ENCODE measurements around the gene ADAMTSL1. TPM values are rescaled to one million over a fixed set of nuclear protein-coding genes. Genes with fewer than 3 reads are reported as not detected.

The ADAMTSL1 gene
- total RNA-seq, 1 experiment from 2014 or later = not detected

DNA sequence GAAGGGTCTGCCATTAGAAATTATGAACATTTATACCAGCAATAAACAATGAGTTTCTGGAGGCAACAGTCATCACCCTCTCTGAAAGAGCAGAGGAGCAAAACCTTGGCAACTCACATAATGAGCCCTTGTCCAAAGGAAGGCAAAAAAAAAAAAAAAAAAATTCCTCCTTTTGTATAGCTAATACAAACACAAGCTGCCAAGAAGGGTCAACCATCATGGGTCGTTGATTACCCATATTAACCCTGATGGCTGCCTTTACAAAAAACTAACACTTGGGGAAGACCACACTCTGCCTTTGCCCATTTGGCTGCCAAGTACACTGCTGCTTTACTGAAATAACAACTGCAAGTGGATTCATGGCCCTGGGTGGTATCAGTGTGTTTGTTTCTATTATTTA is 272.7 kb downstream of the ADAMTSL1 start:
- H3K4me3 Mint-ChIP-seq (ENCODE audit: low read depth, unreplicated experiment) = no peak overlapping the region
- intact Hi-C loops (cut with micrococcal nuclease; ENCODE audit: unreplicated experiment) = no loop called here

DNA sequence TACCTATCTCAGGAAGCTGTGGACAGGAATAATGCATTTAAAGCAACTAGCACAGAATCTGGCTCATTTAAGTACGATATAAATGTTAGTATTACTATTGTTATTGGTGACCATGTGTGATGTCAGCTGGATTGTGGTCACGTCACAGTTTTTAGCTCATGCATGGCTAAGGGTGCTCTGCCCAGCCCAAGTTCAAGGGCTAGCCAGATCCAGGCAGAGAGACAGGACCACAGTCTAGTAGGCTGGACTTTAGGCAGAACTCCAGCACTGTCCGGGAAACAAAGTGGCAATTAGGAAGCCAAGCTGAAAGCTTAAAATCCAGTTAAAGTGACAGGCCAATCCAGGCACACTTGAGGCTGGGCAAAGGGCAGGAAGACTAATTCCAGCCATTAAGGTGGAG is 273.6 kb downstream of the ADAMTSL1 start:
- no peak for DNase-seq
- H3K36me3 Mint-ChIP-seq (ENCODE audit: insufficient read depth, unreplicated experiment) = no peaks in the 10 kb centered on the region
- H3K9me3 Mint-ChIP-seq (ENCODE audit: low read depth, unreplicated experiment) = no peaks in the 10 kb centered on the region
- no peak overlapping the region for H3K27ac Mint-ChIP-seq (ENCODE audit: unreplicated experiment)
- TF ChIP-seq, protein P1, sequence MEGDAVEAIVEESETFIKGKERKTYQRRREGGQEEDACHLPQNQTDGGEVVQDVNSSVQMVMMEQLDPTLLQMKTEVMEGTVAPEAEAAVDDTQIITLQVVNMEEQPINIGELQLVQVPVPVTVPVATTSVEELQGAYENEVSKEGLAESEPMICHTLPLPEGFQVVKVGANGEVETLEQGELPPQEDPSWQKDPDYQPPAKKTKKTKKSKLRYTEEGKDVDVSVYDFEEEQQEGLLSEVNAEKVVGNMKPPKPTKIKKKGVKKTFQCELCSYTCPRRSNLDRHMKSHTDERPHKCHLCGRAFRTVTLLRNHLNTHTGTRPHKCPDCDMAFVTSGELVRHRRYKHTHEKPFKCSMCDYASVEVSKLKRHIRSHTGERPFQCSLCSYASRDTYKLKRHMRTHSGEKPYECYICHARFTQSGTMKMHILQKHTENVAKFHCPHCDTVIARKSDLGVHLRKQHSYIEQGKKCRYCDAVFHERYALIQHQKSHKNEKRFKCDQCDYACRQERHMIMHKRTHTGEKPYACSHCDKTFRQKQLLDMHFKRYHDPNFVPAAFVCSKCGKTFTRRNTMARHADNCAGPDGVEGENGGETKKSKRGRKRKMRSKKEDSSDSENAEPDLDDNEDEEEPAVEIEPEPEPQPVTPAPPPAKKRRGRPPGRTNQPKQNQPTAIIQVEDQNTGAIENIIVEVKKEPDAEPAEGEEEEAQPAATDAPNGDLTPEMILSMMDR (IDR thresholded peaks at IDR 0.05; ENCODE audit: unreplicated experiment) = no peak
- intact Hi-C loops (cut with micrococcal nuclease; ENCODE audit: unreplicated experiment) = no loop called here
- CTCF ChIA-PET = interaction anchor here (0.6 kb wide), 1 partner anchor 37 kb away, joined by 4 read pairs; no protein-coding TSS in a partner anchor
- H3K4me1 Mint-ChIP-seq (ENCODE audit: low read depth, unreplicated experiment) = no peaks in the 10 kb centered on the region
- H3K4me3 Mint-ChIP-seq (ENCODE audit: low read depth, unreplicated experiment) = no peak overlapping the region
- BruUV-seq (replicated peaks) = no TSS peak
- peaks cover 26% of the 10 kb centered on the region for H3K27me3 Mint-ChIP-seq (ENCODE audit: unreplicated experiment)

More for the DNA sequence above, 272.7 kb downstream of the ADAMTSL1 start:
- no peak for DNase-seq
- TF ChIP-seq, protein P1 (IDR thresholded peaks at IDR 0.05; ENCODE audit: unreplicated experiment) = no peak
- Mint-ChIP-seq H3K4me1 (ENCODE audit: low read depth, unreplicated experiment) (no peaks in the 10 kb centered on the region), H3K36me3 (ENCODE audit: insufficient read depth, unreplicated experiment) (no peaks in the 10 kb centered on the region), H3K9me3 (ENCODE audit: low read depth, unreplicated experiment) (no peaks in the 10 kb centered on the region), H3K27me3 (ENCODE audit: unreplicated experiment) (peaks cover 36% of the 10 kb centered on the region), H3K27ac (ENCODE audit: unreplicated experiment) (no peak overlapping the region)
- no TSS peak for BruUV-seq (replicated peaks)
- CTCF ChIA-PET = no interaction called here

DNA sequence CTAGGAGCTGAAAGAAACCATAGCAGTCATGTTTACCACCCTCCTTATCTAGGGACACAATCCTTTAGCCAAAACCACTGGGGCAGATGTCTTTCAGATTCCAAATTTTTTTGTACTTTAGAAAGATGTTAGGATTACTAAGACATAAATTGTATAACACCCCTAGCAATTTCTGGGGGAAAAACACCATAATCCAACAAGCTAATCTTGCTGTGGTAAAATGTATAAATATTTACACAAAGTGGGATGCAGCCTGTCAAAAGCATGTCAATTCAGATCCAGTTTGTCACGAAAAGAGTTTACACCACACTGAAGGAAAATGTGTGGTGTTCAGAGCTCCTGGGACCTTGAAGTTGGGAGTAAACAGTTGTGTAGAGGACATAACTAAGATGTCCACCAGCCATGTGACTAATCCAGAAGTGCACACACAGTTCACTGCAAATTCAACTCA is 274.3 kb downstream of the ADAMTSL1 start:
- BruUV-seq (replicated peaks) = no TSS peak
- CTCF ChIA-PET = interaction anchor here (0.6 kb wide), 1 partner anchor 38 kb away, joined by 4 read pairs; no protein-coding TSS in a partner anchor
- intact Hi-C loops (cut with micrococcal nuclease; ENCODE audit: unreplicated experiment) = no loop called here

DNA sequence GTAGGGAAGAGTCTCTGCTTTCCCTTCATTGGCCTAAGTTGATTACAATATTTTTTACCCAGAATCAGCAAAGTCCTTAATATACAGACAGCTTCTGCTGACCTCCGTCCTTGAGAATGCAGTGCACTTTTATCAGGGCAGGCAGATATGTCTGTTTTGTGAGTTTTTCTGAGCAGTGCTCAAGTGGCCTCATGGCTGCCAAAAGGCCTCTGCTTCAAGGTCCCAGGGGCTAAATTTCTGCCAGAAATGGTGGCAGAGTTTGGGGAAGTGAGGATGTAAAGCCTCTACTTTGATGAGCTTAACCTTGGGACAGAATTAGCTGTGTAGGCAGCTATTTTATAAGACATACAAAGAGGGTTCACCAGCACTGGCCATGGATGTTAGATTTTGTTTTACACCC is 275.8 kb downstream of the ADAMTSL1 start:
- TF ChIP-seq, protein P1 (IDR thresholded peaks at IDR 0.05; ENCODE audit: unreplicated experiment) = no peak
- intact Hi-C loops (cut with micrococcal nuclease; ENCODE audit: unreplicated experiment) = no loop called here
- no peak for DNase-seq
- CTCF ChIA-PET = no interaction called here
- Mint-ChIP-seq H3K4me3 (ENCODE audit: low read depth, unreplicated experiment) (no peak overlapping the region), H3K9me3 (ENCODE audit: low read depth, unreplicated experiment) (no peaks in the 10 kb centered on the region), H3K4me1 (ENCODE audit: low read depth, unreplicated experiment) (no peaks in the 10 kb centered on the region), H3K27me3 (ENCODE audit: unreplicated experiment) (peaks cover 7% of the 10 kb centered on the region), H3K27ac (ENCODE audit: unreplicated experiment) (no peak overlapping the region), H3K36me3 (ENCODE audit: insufficient read depth, unreplicated experiment) (no peaks in the 10 kb centered on the region)
- no TSS peak for BruUV-seq (replicated peaks)

More for the DNA sequence above, 274.3 kb downstream of the ADAMTSL1 start:
- H3K27ac Mint-ChIP-seq (ENCODE audit: unreplicated experiment) = no peak overlapping the region
- no peak overlapping the region for H3K4me3 Mint-ChIP-seq (ENCODE audit: low read depth, unreplicated experiment)
- no peaks in the 10 kb centered on the region for H3K9me3 Mint-ChIP-seq (ENCODE audit: low read depth, unreplicated experiment)
- TF ChIP-seq, protein P1 (IDR thresholded peaks at IDR 0.05; ENCODE audit: unreplicated experiment) = no peak
- no peaks in the 10 kb centered on the region for H3K36me3 Mint-ChIP-seq (ENCODE audit: insufficient read depth, unreplicated experiment)
- no peak for DNase-seq
- H3K4me1 Mint-ChIP-seq (ENCODE audit: low read depth, unreplicated experiment) = no peaks in the 10 kb centered on the region
- peaks cover 20% of the 10 kb centered on the region for H3K27me3 Mint-ChIP-seq (ENCODE audit: unreplicated experiment)
